Endothelial cell (in vitro differentiated cells): ENCODE results near the gene BLOC1S1. TPM values are rescaled to one million over a fixed set of nuclear protein-coding genes. Genes with fewer than 3 reads are reported as not detected.

Experiments
- DNase-seq: peaks from one replicate; pipeline ENCODE4 v3.0.0; 2021; ENCODE audit warnings: low spot score
- H3K27ac Mint-ChIP-seq: one replicate; pipeline ENCODE4 v1.8.0; 2021; ENCODE audit warnings: mixed read lengths, inconsistent platforms; ENCODE audit not compliant: unreplicated experiment
- H3K27me3 Mint-ChIP-seq: one replicate; pipeline ENCODE4 v1.8.0; 2021; ENCODE audit warnings: mild to moderate bottlenecking, moderate library complexity, mixed read lengths, inconsistent platforms; ENCODE audit not compliant: unreplicated experiment
- H3K36me3 Mint-ChIP-seq: one replicate; pipeline ENCODE4 v1.8.0; 2021; ENCODE audit warnings: mild to moderate bottlenecking, low read depth, mixed read lengths, inconsistent platforms; ENCODE audit not compliant: unreplicated experiment
- H3K4me1 Mint-ChIP-seq: one replicate; pipeline ENCODE4 v1.8.0; 2021; ENCODE audit warnings: mild to moderate bottlenecking, mixed read lengths, inconsistent platforms; ENCODE audit not compliant: unreplicated experiment
- H3K4me3 Mint-ChIP-seq: one replicate; pipeline ENCODE4 v1.8.0; 2021; ENCODE audit warnings: mild to moderate bottlenecking, mixed read lengths, inconsistent platforms; ENCODE audit not compliant: unreplicated experiment
- H3K9me3 Mint-ChIP-seq: one replicate; pipeline ENCODE4 v1.8.0; 2021; ENCODE audit warnings: mixed read lengths, inconsistent platforms; ENCODE audit not compliant: unreplicated experiment
- total RNA-seq: library from RNA; stranded (reverse); fragmentation: NEBNext Ultra II Directional; extraction: Animal tissue kit (Norgen Biotek cat#: 25700); gene quantifications from one replicate; pipeline ENCODE4 v1.2.1, GENCODE V29; 2021; ENCODE audit not compliant: unreplicated experiment
- TF ChIP-seq, protein P1 (sequence below): fragments of 200-600 bp; sonication (generic); IDR thresholded peaks from one replicate; pipeline ENCODE4 v1.5.0; 2021; ENCODE audit warnings: antibody characterized with exemption; ENCODE audit not compliant: unreplicated experiment

The BLOC1S1 gene
- total RNA-seq, 1 donor from 2014 or later, result 66.5 TPM

DNA sequence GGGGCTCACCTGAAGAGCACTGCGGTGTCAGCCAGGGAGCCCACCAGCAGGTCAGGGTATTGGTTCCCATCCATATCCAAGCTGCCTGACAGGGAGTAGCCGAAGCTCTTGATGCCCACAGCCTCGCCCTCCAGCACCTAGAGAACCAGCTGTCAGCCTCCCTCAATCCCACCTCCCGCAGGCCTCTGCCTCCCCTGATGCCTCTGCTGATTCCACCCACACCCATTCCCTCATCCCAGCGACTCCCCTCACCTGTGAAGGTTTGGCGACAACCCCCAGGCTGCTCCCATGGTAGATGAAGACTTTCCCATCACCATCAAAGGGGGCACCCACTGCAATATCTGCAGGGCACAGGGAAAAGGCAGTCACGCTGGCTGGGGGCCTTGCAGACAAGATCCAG is 18.2 kb upstream of the BLOC1S1 start:
- DNase-seq, result no peak
- H3K4me1 Mint-ChIP-seq, result no peaks in the 10 kb centered on the region
- H3K36me3 Mint-ChIP-seq, result peaks cover 4% of the 10 kb centered on the region

DNA sequence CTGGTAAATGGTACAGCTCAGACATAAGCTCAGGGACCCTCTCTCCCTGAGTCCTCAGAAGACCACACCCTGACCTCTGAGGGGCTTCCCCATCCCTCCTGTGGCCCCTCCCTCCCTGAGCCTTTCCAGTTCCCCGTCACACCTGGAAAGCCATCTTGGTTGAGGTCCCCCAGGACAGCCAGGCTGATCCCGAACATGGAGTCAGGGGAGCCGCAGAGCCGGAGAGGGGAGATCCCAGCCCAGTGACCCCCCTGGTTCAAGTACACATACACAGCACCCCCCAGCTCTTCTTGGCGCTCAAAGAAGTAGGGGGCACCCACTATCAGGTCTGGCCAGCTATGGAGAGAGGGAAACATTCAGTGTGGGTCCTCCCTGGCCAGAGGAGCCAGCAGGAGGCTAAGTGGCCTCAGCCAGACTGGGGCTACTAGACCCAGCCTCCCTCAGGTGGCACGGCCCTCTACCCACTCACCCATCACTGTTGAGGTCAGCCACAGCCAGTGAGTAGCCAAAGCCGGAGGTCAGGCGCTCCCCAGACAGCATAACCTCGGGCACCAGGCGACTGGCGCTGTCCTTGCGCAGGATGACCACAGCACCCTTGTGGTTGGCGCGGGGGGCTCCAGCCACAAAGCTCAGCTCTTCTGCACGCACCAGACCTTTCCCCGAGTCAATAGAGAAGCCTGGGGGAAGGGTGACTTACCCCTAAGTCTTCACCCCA is 17.4 kb upstream of the BLOC1S1 start:
- Mint-ChIP-seq H3K4me3 (no peak overlapping the region), H3K36me3 (peaks cover 4% of the 10 kb centered on the region), H3K27ac (no peak overlapping the region), H3K27me3 (peaks cover 7% of the 10 kb centered on the region), H3K9me3 (no peaks in the 10 kb centered on the region), H3K4me1 (no peaks in the 10 kb centered on the region)
- DNase-seq, result no peak
- TF ChIP-seq, protein P1, sequence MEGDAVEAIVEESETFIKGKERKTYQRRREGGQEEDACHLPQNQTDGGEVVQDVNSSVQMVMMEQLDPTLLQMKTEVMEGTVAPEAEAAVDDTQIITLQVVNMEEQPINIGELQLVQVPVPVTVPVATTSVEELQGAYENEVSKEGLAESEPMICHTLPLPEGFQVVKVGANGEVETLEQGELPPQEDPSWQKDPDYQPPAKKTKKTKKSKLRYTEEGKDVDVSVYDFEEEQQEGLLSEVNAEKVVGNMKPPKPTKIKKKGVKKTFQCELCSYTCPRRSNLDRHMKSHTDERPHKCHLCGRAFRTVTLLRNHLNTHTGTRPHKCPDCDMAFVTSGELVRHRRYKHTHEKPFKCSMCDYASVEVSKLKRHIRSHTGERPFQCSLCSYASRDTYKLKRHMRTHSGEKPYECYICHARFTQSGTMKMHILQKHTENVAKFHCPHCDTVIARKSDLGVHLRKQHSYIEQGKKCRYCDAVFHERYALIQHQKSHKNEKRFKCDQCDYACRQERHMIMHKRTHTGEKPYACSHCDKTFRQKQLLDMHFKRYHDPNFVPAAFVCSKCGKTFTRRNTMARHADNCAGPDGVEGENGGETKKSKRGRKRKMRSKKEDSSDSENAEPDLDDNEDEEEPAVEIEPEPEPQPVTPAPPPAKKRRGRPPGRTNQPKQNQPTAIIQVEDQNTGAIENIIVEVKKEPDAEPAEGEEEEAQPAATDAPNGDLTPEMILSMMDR, result no peak

More for the DNA sequence above, 18.2 kb upstream of the BLOC1S1 start:
- Mint-ChIP-seq H3K4me3 (no peak overlapping the region), H3K27me3 (peaks cover 6% of the 10 kb centered on the region), H3K9me3 (no peaks in the 10 kb centered on the region), H3K27ac (no peak overlapping the region)
- TF ChIP-seq, protein P1, result no peak

DNA sequence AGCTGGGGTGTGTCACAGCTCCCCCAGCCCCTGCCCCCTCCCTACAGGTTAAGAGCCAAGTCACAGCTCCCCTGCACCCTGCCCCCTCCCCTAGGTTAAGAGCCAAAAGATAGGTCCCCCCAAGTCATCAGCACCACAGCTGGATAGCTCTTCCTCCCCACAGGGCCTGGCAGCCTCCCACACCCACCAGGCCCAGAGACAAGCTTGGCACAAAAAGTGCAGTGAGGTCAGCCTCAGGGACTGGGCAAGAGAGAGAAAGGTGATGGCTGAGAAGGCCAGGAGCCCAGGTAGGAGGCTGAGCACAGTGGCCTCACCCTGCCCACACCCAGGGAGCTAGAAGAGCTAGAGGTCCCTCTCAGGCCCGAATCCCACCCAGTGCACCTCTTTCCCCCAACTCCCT is 16.9 kb upstream of the BLOC1S1 start:
- H3K4me1 Mint-ChIP-seq, result no peaks in the 10 kb centered on the region
- no peak for DNase-seq
- no peak overlapping the region for H3K4me3 Mint-ChIP-seq
- H3K36me3 Mint-ChIP-seq, result peaks cover 4% of the 10 kb centered on the region
- TF ChIP-seq, protein P1, result no peak
- peaks cover 11% of the 10 kb centered on the region for H3K27me3 Mint-ChIP-seq
- no peak overlapping the region for H3K27ac Mint-ChIP-seq
- no peaks in the 10 kb centered on the region for H3K9me3 Mint-ChIP-seq

DNA sequence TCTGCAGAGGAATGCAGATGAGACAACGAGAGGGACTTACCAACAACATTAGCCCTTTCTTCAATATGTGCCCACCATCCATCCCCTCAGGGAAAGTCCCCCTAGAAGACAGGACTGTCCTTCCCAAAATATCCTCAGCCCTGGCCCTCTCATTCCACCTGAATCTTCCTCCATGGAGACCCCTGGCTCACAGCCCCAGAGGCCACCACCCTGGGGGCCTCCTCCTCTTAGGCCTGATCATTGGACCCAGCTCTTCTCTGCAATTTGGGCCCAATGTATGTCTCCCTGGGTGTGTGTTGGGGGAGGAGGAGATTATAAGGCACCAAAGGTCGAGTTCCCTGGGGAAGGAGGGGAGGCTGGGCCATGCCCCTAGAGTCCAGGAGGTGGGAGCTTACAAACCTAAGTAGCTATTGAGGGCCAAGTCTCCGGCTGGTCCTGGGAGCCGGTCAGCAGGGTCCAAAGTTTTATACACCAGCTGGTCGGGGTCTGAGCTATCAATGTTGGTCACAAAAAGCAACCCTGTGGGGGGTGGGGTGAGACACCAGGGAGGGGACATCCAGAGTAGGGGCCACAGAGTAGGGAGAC is 16.3 kb upstream of the BLOC1S1 start:
- DNase-seq, result no peak

More for the DNA sequence above, 16.3 kb upstream of the BLOC1S1 start:
- Mint-ChIP-seq H3K4me3 (peak overlapping the region; percentile 70), H3K36me3 (peaks cover 4% of the 10 kb centered on the region), H3K27ac (peak overlapping the region; percentile 57), H3K27me3 (peaks cover 13% of the 10 kb centered on the region), H3K9me3 (no peaks in the 10 kb centered on the region), H3K4me1 (no peaks in the 10 kb centered on the region)
- TF ChIP-seq, protein P1, result no peak
